IMR-90 (cell line): ENCODE measurements around the gene ZNF302.

ENCODE experiments used
- FOS ChIP-seq: fragments of 150-350 bp; IDR thresholded peaks from 2 replicates; pipeline ENCODE4 v1.6.1; 2016; ENCODE audit warnings: low read depth, low read length
- MXI1 ChIP-seq: IDR thresholded peaks from 2 replicates; pipeline ENCODE4 v1.6.1; 2012; ENCODE audit warnings: low read depth, mild to moderate bottlenecking, low read length, moderate library complexity, borderline replicate concordance
- NFE2L2 ChIP-seq: fragments of 150-350 bp; IDR thresholded peaks from 2 replicates; pipeline ENCODE4 v1.6.1; 2016; ENCODE audit warnings: low read depth, mild to moderate bottlenecking, low read length
- POLR2A ChIP-seq: IDR thresholded peaks from 2 replicates; pipeline ENCODE4 v1.6.1; 2012; ENCODE audit warnings: mild to moderate bottlenecking, low read depth, low read length
- RFX5 ChIP-seq: IDR thresholded peaks from 2 replicates; pipeline ENCODE4 v1.8.0; 2012; ENCODE audit warnings: low read depth, mild to moderate bottlenecking, low read length, moderate library complexity
- TF ChIP-seq, protein P1 (sequence below): conservative IDR thresholded peaks from 2 replicates; pipeline ENCODE4 v1.5.1; 2012; ENCODE audit warnings: mild to moderate bottlenecking, low read depth, low read length, improper control_type of control experiment

DNA sequence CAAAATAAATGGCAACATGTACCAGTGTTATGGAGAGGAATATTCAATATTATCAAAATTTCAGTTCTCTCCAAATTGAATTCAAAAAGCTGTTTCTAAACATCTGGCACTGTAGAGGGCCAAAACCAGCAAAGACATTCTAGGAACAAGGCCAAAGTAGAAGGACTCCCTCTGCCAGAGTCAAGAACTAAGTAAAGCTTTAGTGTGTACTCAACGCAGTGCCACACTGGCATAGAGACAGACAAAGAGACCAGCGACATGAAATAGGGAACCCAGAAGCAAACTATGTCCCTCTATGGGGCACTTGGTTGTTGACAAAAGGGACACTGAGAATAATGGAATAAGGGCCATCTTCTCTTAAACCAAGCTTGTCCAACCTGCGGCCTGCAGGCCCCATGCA, 16.1 kb upstream of the ZNF302 start:
- TF ChIP-seq, protein P1, sequence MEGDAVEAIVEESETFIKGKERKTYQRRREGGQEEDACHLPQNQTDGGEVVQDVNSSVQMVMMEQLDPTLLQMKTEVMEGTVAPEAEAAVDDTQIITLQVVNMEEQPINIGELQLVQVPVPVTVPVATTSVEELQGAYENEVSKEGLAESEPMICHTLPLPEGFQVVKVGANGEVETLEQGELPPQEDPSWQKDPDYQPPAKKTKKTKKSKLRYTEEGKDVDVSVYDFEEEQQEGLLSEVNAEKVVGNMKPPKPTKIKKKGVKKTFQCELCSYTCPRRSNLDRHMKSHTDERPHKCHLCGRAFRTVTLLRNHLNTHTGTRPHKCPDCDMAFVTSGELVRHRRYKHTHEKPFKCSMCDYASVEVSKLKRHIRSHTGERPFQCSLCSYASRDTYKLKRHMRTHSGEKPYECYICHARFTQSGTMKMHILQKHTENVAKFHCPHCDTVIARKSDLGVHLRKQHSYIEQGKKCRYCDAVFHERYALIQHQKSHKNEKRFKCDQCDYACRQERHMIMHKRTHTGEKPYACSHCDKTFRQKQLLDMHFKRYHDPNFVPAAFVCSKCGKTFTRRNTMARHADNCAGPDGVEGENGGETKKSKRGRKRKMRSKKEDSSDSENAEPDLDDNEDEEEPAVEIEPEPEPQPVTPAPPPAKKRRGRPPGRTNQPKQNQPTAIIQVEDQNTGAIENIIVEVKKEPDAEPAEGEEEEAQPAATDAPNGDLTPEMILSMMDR, result no peak
- TF ChIP-seq FOS (no peak), MXI1 (no peak), POLR2A (no peak), RFX5 (no peak), NFE2L2 (no peak)
